Measurements from ENCODE around the gene GAS2L2.

GRCh38 chr17:35695613-35696012 is 57.4 kb downstream of the GAS2L2 start:
- no peak for TF ChIP-seq CTCF (IDR thresholded peaks at IDR 0.05)
- no peak for TF ChIP-seq POLR2A (IDR thresholded peaks at IDR 0.05)

Measured in thyroid gland (tissue), 4 donors.